ENCODE measurements around the gene SLC9A9.
"Not testable (repeated sequence)": the region's sequence is repeated elsewhere in the genome, so short reads cannot be mapped to it uniquely, and the experiment has no call there.

Gene SLC9A9

DNA sequence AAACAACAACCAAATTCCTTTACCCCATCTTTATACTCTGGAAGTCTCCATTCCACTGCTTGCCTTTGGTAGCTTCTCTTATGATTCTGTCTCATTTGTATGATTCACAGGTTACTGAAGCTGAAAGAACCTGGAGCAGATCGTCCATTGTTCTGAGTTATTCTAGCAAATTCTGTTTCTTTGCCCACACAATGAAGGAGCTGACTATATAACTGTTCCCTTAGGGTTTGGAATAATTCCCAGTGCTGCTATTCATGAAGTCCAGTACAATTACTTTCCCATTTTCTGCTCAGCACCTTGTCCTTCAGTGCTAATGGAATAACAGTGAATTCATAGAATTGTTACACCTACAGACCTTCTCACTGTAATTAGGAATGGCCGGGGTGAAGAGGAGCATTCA, 560.9 kb downstream of the SLC9A9 start:
- no peak for DNase-seq (ENCODE audit: low read depth in 2 of 2)

DNA sequence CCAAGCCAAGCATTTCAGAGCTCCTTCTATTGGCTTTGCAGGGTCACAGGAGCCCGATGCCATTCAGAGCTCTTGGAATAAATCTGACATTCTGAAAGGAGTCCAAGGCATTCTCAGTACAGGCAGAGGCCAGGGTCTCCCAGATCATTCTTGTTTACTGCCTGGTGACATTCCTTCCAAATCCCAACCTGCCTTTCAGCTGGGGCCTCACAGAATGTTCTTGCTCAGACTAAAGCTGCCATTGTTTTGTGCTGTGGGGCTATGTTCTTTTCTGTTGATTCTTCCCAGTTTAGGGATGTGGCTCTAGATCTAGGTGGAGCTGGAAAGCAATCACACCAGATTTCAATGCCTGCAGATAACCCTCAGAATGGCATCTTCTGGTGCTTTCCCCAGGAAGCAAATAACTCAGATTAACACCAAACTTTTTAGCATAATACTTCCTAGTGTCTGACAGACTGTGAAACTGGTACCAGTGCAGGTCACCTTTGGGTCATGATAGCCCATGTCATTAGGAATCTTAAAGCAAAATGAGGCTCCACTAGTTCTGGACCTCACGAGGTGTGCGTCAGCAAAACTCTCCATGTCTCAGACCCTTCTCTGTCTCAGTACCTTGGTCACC, 561.8 kb downstream of the SLC9A9 start:
- DNase-seq (ENCODE audit: low read depth in 2 of 2) = no peak

DNA sequence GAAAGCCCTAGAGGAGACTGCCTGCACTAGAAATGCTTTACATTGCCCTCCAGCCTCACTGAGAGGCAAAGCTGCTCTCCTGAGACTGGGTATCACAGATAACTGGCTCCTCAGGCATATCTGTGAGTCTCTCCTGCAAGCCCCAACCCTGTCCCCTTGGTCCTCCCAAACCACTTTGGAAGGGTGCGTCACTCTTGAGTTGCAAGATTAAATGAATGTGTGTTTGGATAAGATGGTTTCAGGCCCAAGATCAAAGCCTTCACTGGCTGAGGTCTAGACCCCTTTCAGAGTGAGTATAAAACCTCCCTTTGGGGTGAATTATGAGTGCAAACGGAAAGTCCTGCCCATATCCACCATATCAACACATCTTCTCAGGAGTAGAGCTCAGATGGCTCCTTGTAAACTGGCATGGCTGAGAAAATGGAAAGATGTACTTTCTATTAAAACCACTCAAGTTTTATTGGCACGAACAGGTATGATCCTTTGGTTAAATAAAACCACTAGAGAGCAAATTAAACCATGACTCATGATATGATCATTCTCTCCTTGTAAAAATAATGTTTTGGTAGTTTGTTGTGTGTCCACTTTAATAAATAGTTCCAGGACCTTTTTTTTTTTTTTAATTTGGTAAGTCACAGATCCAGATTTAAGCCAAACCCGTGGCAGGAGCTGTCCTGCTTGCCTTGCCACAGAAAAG, 564.7 kb downstream of the SLC9A9 start:
- no peak for DNase-seq (ENCODE audit: low read depth in 2 of 2)

DNA sequence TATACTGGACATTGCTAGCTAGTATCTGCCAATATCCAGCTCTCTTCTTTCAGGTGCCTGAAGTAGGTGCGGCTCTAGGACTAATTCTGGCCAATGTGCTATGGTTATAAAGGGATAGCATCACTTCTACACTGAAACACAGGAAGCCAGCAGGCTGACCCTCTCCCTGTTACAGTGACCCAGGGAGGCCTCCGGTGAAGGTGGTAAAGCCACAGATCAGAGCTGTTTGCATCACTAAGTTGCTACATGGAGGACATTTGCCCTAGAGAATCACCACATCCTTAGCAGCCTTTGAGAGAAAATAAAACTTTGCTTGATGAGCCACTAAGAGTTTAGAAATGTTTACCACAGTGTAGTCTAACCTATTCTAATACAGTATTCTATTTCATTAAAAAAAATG, 567.3 kb downstream of the SLC9A9 start:
- no peak for DNase-seq (ENCODE audit: low read depth in 2 of 2)

DNA sequence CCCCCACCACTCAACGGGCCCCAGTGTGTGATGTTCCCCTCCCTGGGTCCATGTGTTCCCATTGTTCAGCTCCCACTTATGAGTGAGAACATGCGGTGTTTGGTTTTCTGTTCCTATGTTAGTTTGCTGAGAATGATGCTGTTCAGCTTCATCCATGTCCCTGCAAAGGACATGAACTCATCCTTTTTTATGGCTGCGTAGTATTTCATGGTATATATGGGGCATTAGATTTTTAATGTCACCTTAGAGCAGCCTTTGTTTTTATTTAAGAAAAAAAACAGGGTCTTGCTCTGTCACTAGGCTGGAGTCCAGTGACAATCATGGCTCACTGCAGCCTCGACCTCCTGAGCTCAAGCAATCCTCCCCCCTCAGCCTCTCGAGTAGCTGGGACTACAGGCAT, 568.7 kb downstream of the SLC9A9 start:
- not testable (repeated sequence) for DNase-seq (ENCODE audit: low read depth in 2 of 2)

DNA sequence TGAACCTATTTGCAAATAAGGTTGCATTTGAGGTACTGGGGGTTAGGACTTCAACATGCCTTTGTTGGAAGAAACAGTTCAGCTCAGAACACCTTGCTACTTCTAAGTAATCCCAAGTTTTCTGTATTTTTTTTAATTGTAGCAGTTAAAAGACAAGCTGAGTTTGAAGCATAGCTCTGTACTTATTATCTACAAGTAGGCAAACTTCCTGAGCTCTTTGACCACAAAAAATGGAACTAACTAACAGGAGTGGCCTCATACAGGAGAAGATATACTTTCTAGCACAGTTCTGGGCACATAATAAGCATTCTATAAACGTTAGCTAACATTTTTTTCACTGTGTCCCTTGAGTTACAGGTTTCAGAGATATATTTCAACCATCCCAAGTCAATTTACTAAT, 569.5 kb downstream of the SLC9A9 start:
- no peak for DNase-seq (ENCODE audit: low read depth in 2 of 2)

DNA sequence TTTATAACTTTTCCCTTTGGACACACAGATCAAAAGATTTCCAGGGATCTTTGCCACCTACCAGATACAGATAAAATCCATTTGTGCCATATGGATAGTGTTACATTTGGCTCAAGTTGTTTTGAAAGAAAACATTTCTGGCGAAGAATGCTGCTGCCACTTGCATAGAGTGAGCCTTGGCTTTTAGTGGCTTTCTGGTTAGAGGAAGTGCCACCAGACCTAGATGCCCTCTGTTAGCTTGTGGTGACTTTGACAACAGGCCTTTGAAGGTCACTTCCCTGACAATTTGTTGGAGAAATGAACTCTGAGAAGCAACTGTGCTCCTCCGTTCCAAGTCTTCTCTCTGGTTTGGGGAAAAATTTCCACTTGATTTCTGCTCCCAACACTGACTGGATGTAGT, 570.7 kb downstream of the SLC9A9 start:
- DNase-seq (ENCODE audit: low read depth in 2 of 2) = no peak

DNA sequence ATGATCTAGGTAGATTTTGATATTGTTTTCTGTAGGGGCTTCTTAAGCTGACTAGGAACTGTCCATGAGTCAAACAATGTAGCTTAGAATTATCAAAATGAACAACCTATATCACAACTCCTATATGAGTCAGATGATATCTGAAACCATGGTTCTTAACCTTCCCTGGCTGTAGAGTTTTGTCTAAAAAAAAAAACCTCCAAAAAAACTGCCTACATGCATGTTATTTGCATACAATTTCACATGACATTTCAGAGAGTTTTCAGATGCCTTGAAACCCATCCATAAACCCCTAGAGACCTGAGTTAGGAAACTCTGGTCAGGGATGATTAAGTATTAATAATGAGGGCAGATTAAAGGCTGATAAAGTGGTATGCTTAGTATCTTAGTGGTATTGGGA, 571.7 kb downstream of the SLC9A9 start:
- no peak for DNase-seq (ENCODE audit: low read depth in 2 of 2)

DNA sequence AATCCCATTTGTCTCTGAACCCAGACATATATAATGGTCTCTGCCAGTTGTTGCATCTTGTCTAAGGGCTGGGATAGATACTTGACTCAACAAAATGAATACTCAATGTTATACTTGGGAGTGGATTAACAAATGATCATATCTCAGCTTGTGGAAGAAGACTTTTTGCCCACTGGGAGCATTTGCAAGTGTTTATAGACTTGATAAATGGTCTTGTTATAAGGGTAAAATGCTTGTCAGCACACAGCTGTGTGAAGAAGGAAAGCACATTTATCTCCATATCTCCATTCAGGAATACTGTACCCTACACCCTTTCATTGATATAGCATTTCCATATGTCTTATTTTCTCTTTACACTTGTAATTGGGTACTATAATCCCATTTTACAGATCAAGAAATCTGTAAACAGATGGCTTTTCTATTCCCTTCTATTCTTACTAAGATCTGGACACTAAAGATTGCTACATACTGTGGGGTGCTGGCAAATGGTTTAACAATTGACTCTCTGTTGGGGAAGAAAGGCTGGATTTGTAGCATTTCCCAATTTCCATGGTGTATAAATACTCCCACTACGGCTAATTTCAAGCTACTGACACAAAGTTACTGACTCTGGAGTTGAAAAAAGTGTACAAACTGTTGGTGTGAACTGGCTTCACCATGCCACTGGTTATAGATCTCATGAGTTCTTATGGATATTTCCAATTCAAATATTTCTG, 574.1 kb downstream of the SLC9A9 start:
- no peak for DNase-seq (ENCODE audit: low read depth in 2 of 2)

DNA sequence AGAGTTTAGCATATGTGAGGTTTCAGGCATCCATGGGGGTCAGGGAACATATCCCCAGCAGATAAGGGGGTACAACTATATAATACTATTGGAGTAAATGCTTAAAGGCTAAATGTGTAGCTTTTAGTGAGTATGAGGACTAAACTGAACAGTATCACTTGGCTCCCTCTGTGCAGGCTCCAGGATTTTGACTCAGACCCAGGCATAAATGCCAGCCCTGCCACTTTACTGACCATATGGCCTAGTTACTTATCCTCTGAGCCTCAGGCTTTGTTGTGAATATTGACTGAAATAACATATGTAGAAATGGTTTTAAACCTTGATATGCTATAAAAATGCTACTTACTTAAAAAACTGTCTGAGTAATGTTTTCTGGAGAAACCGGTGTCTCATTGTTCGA, 577.1 kb downstream of the SLC9A9 start:
- DNase-seq (ENCODE audit: low read depth in 2 of 2) = no peak

DNA sequence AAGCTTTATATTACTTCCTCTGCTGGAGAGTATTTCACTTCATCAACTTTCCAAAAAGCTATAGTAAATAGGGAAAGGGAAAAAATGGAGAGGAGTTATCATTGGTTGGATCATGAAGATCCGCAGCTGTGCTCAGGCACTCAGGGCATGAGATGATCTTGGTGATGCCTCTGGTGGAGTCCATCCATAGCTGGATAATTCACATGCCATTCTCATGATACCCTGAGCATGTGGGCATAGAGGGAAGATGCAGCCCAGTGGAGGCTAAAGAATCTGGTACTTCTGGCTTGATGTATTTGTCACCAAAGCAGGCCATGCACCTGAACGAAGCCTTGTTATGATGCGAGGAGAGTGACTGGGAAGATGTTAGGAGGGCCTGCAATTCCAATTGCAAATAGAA, 578.5 kb downstream of the SLC9A9 start:
- DNase-seq (ENCODE audit: low read depth in 2 of 2) = no peak

DNA sequence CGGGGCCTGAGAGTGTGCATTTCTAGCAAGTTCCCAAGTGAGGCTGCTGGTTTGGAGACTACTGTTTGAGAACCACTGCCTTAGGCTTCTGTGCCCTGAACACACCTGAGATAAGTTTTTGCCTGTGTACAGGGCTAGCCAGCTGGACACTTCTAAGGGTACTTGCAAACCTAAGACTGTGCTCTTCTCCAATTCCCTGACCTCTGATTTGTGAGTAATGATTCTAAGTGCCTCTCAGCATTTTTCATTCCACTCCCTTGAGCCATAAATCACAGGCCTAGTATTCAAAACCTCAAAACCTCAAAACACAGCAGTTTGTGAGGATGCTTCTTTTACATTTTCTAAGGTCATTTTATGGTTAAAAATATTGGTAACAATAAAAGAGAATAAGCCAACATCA, 580.3 kb downstream of the SLC9A9 start:
- no peak for DNase-seq (ENCODE audit: low read depth in 2 of 2)

DNA sequence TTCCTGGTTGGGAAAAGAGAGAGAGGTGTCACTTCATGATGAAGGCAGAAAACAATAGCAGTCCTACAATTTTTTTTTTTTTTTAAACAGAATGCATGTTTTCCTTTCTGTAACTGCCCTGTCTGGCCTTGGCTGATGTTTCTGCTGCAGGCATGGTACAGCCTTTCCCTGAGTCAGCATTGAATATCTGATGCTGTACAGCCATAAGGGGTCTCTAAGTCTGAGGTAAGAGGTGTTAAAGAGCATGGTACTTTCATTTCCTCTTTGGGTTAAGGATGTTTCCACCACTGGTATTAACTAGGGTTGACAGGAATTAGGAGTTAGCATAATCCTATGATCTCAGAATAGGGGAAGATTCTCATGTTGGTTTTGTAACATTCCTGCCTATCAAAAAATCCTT, 581.3 kb downstream of the SLC9A9 start:
- DNase-seq (ENCODE audit: low read depth in 2 of 2) = no peak

DNA sequence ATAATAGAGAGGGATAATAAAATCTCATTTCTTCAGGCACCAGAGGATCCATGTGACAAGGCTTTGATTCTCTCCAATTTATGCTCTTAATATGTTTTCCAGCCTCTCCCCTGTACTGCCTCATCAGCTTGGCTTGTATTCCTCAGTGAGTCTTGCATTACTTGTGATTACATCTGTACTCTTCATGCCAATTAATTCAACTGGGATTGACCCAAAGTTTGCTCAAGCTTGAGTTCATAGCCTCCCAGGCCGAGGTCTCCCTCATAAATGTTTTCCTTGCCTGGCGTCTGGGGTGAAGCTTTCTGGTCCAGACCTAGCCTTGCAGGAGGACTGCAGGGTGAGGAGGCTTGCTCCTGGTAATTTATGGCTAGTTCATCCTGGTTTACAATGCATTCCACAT, 581.8 kb downstream of the SLC9A9 start:
- DNase-seq (ENCODE audit: low read depth in 2 of 2) = no peak

DNA sequence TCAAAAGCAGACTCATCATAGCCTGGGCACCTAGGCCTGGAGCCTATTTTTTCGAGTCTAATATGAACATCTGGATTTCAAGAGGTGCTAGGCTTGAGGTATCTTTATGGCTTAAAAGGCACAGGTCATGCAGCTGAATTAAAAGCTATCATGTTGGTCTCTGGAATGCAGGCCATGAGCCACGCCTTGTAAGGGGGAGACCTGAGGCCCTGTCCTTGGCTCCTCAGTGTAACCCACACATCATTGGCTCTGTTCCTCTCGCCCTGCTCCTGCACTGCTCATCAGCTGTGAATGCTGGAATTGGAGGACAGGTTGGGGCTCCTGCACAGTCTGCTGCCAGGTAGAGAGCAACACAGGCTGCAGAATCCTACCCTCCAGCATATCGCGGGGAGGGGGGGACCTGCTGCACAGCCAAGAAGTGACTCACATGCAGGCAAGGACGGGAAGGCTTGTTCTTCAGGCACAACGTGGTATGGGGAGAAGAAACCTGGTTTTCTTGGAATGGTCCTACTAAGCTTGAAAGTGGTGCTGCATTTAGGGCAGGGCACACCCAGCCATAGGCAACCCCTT, 582.7 kb downstream of the SLC9A9 start:
- no peak for DNase-seq (ENCODE audit: low read depth in 2 of 2)

DNA sequence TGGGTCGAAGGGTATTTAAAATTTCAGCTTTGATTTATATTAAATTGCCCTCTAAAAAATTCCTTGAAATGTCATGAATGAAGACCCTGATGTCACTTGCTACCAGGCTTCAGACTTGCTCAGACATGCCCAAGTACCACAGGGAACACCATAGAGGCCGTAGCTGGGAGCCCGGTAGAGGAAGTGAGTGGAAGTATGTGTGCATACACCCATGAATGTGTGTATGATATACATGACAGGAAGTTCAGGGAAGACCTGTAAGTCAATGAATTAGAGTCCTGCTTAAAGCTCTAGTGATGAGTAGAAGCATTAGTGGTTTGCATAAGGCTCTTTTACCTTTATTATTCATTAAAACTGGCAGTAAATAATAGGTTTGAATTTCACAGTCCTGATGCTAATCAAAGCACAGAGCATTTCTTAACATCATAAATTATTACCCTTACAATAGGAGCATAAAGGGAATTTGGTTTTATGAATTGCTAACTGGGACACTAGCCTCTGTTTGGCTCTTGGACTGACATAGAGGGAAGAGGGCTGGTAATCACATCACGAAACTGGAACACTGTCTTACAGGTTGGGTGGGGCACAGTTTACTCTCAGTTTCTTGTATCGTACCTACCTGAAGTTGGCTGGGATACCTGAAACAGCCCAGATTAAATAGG, 584.3 kb downstream of the SLC9A9 start:
- DNase-seq (ENCODE audit: low read depth in 2 of 2) = no peak

DNA sequence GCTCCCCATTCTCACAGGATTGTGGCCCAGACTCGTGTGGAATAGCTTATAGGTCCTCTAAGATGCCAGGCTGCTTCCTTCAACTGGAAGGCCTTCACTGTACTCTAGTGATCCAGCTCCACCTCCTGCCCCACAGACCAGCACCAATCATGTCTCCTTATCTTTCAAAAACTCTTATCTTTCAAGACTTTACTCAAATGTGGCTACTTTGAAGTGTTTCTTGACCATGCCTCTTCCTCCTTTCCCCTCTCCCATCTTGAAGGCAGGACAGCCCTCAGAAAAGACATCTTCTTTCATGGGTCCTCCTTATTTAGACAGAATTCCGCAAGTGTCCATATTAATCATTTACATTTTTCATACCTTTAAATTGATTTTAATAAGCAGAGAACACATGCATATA, 586.4 kb downstream of the SLC9A9 start:
- no peak for DNase-seq (ENCODE audit: low read depth in 2 of 2)

DNA sequence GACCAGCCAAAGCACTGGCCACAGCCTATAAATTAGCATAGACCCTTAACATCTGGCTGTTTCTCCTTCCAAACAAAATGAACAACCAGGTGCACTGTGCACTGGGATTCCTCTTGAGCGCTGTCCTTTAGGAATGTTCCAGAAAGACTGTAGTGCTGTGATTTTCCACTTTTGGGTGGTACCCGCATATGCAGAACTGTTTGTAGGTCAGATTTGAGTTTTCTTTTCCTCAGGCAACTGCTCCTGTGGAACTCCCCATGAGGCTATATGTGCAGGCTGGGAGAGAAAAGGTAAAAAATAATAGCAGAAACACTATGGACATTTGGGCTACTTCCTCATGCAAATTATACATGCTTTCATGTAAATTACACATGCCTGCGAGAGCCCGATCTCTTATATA, 589.6 kb downstream of the SLC9A9 start:
- DNase-seq (ENCODE audit: low read depth in 2 of 2) = no peak

DNA sequence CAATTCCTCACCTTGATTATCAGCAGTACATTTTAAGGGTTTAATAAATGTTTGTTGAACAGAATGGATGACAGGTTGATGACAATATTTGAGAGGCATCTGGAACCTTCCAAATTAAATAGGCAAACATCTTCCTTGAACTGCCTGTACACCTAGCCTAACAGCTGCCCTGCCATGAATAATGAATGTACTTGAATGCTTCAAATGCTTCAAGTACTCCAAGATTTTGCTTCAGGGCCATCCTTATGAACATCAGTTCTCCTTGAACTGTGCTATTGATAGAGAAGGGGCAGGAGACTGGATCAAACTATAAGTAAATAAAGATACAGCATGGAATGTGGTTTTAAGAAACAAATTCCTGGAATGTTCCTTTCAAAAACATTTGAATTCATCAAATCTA, 591.9 kb downstream of the SLC9A9 start:
- DNase-seq (ENCODE audit: low read depth in 2 of 2) = no peak

DNA sequence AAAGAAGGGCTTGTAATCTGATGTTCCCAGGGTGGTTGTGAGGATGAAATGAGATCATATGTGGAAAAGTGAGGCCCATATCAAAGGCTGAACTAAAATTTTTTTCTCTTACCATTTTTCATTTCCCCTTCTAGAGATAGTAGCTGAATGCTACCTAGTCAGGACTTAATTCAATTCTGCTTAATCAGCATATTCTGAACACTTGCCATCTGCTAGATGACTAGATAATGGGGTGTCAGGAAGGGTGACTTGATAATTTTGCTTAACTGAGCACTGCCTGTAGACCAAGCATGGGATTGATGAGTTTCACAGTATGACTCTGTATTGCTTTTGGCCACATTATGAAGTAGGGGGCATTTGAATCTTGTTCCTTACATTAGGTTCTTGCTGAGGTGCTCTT, 592.5 kb downstream of the SLC9A9 start:
- DNase-seq (ENCODE audit: low read depth in 2 of 2) = no peak

DNA sequence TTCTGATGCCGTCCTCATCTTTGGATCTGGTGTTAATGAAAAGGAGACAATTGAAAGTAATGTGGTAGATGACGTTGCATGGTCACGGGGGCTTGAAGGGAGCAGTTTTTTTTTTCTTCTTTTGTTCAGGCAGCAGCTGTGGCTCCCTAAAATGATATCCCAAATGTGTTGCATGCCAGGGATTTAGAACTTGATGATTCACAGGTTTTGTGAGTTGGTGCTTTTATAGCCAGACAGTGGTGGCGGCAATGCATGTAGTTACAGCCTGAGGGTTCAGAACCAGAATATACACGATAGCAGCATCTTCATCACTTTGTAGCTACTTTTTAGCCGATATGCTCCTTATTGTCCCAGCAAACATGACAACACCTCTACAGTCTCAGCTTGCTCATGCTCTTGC, 595.3 kb downstream of the SLC9A9 start:
- DNase-seq (ENCODE audit: low read depth in 2 of 2) = no peak

DNA sequence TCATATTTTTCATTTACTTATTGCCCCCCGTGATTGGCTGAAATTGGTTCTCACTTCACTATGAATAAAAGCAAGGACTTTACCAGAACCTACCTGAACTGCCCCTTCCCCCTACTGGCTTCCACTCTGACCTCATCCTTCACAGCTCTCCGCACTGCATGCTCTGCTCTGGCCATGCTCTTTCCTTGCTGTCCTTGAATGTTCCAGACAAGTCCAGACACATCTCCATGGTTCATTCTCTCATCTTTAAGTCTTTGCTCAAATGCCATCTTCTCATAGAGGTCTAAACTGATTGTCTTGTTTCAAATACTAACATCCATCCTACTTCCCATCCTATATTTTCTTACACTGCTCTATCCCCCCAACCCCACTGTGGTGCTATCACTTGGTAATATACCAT, 599.3 kb downstream of the SLC9A9 start:
- DNase-seq (ENCODE audit: low read depth in 2 of 2) = no peak
